HFFc6 (cell line): ENCODE data around the gene MCF2L. TPM values are rescaled to one million over a fixed set of nuclear protein-coding genes. Genes with fewer than 3 reads are reported as not detected.

Experiments
- DNase-seq: peaks from one replicate; pipeline ENCODE4 v3.0.0-alpha.2; 2018
- H3K27ac Mint-ChIP-seq: 2 replicates; pipeline ENCODE4 v1.8.0; 2020; ENCODE audit warnings: mild to moderate bottlenecking, mixed read lengths
- H3K27me3 Mint-ChIP-seq: 2 replicates; pipeline ENCODE4 v1.8.0; 2021; ENCODE audit warnings: mild to moderate bottlenecking, moderate library complexity, mixed read lengths; ENCODE audit not compliant: insufficient read depth
- H3K36me3 Mint-ChIP-seq: 2 replicates; pipeline ENCODE4 v1.8.0; 2021; ENCODE audit warnings: low read depth, mixed read lengths
- H3K4me1 Mint-ChIP-seq: 2 replicates; pipeline ENCODE4 v1.8.0; 2020; ENCODE audit warnings: low read depth, mixed read lengths
- H3K4me3 Mint-ChIP-seq: 2 replicates; pipeline ENCODE4 v1.8.0; 2020; ENCODE audit warnings: mild to moderate bottlenecking, moderate library complexity, mixed read lengths
- H3K9me3 Mint-ChIP-seq: 2 replicates; pipeline ENCODE4 v1.8.0; 2020; ENCODE audit warnings: mild to moderate bottlenecking, mixed read lengths
- CTCF ChIP-seq: fragments of 200-600 bp; sonication (generic); IDR thresholded peaks from 2 replicates; pipeline ENCODE4 v1.5.0; 2021; ENCODE audit warnings: antibody characterized with exemption, mild to moderate bottlenecking
- total RNA-seq, 6 experiments: library from RNA; stranded (reverse); fragmentation: NEBNext Ultra II Directional; extraction: Animal tissue kit (Norgen Biotek cat#: 25700); gene quantifications; 2 replicates in 1 of 6; 3 replicates in 5 of 6; pipeline ENCODE4 v1.2.3, GENCODE V29; 2021

The MCF2L gene
- total RNA-seq, 6 experiments from 2014 or later, result not detected

GRCh38 chr13:113066746-113067145, 97.7 kb downstream of the MCF2L start:
- no peak for TF ChIP-seq CTCF
- Mint-ChIP-seq H3K4me1 (peaks cover 7% of the 10 kb centered on the region), H3K36me3 (no peaks in the 10 kb centered on the region), H3K27ac (no peak overlapping the region), H3K4me3 (no peak overlapping the region), H3K9me3 (no peaks in the 10 kb centered on the region; the same call in 1 of the 2 replicates), H3K27me3 (peaks cover 15% of the 10 kb centered on the region)
- DNase-seq, result no peak

- no peak overlapping the region for H3K27ac Mint-ChIP-seq
- H3K4me1 Mint-ChIP-seq, result no peaks in the 10 kb centered on the region
- DNase-seq, result no peak
- H3K36me3 Mint-ChIP-seq, result no peaks in the 10 kb centered on the region
- TF ChIP-seq CTCF, result no peak
- no peaks in the 10 kb centered on the region for H3K9me3 Mint-ChIP-seq
- H3K27me3 Mint-ChIP-seq, result peaks cover 13% of the 10 kb centered on the region
- H3K4me3 Mint-ChIP-seq, result no peak overlapping the region
These were observed 101.1 kb downstream of the MCF2L start for GRCh38 chr13:113069861-113070805.

- no peak for DNase-seq
- H3K4me1 Mint-ChIP-seq, result no peaks in the 10 kb centered on the region
- no peaks in the 10 kb centered on the region for H3K36me3 Mint-ChIP-seq
- H3K27ac Mint-ChIP-seq, result no peak overlapping the region
- no peaks in the 10 kb centered on the region for H3K9me3 Mint-ChIP-seq
- H3K27me3 Mint-ChIP-seq, result peaks cover 9% of the 10 kb centered on the region
- no peak for TF ChIP-seq CTCF
- no peak overlapping the region for H3K4me3 Mint-ChIP-seq
These were observed 101.8 kb downstream of the MCF2L start for GRCh38 chr13:113070855-113071254.

GRCh38 chr13:113072376-113072775, 103.4 kb downstream of the MCF2L start:
- no peak for DNase-seq
- TF ChIP-seq CTCF, result no peak
- H3K27me3 Mint-ChIP-seq, result peaks cover 3% of the 10 kb centered on the region
- no peak overlapping the region for H3K4me3 Mint-ChIP-seq
- H3K36me3 Mint-ChIP-seq, result no peaks in the 10 kb centered on the region
- H3K9me3 Mint-ChIP-seq, result no peaks in the 10 kb centered on the region
- H3K4me1 Mint-ChIP-seq, result no peaks in the 10 kb centered on the region
- no peak overlapping the region for H3K27ac Mint-ChIP-seq

GRCh38 chr13:113073942-113074341, 104.9 kb downstream of the MCF2L start:
- Mint-ChIP-seq H3K9me3 (no peaks in the 10 kb centered on the region), H3K36me3 (no peaks in the 10 kb centered on the region), H3K4me3 (no peak overlapping the region)

More at GRCh38 chr13:113073942-113074341, 104.9 kb downstream of the MCF2L start:
- TF ChIP-seq CTCF, result no peak
- Mint-ChIP-seq H3K27me3 (peaks cover 8% of the 10 kb centered on the region), H3K4me1 (no peaks in the 10 kb centered on the region), H3K27ac (no peak overlapping the region)
- no peak for DNase-seq
